ENCODE measurements around the gene GJD3.

- TF ChIP-seq CTCF (conservative IDR thresholded peaks at IDR 0.05 in 1 of 2, IDR thresholded peaks at IDR 0.05 in 1 of 2; ENCODE audit: extremely low read depth in 1 of 2, insufficient read depth in 1 of 2, low read depth in 1 of 2, low read length in 2 of 2) (no peak), EZH2 (IDR thresholded peaks at IDR 0.05; ENCODE audit: borderline replicate concordance, low read length) (no peak)
Measured at GRCh38 chr17:40350689-40351358, 13.7 kb downstream of the GJD3 start.

Measured in mammary epithelial cell (primary cell).